ENCODE measurements around the gene GRK5.
"Not testable (repeated sequence)": the region's sequence is repeated elsewhere in the genome, so short reads cannot be mapped to it uniquely, and the experiment has no call there.

GRK5 gene

DNA sequence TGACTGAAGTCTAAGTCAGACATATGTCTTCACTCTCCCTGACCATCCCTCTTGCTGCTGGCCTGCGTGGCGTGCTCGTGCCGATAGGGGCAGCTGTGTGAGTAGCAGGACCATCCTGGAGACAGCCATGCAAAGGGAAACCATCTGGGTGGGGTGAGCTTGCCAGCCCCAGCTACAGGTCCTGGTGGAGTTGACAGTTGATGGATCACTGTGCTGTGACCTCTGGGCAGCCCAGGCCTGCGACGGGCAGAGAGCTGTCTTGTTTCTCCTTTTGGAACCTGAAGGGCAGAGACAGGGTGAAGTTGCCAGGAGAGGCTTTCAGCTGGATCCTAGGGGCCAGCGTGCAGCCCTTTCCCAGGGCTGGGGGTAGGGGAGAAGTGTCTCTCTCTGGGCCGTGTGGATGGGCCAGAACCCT, 44.7 kb downstream of the GRK5 start:
- no peak for FAIRE-seq

DNA sequence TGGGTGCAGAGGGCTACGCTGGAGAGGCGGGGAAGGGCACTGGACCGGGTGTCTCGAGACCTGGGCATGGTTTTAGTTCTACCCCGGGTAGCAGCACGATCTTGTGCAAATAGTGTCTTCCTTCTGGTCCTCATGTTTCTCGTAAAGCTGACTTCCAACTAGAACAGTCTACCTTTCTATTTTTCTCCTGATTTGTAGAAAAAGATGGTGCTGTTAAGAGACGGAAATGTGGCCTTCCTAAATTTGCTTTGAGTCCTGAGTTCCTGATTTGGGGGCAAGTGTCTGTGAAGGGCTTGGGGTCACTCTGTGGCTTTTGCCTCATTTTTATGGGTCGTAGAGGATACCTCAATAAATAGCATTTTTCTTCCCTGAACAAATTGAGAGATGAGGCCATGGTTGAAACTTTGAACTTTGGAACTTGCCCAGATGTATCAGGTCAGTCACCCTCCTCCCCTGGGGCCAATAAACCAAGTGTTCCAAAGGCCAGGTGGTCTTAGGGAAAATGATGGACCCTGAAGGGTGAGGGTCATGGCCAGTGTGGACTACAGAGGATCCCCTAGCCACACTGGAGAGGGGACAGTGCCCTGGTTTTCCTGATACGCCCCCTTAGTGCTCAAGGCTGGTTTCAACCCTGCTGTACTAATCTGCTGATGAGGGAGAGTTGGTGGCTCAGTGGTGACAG, 45.2 kb downstream of the GRK5 start:
- FAIRE-seq, result no peak

GRCh38 chr10:119253433-119254174, 46.2 kb downstream of the GRK5 start:
- FAIRE-seq, result peak; percentile 85

DNA sequence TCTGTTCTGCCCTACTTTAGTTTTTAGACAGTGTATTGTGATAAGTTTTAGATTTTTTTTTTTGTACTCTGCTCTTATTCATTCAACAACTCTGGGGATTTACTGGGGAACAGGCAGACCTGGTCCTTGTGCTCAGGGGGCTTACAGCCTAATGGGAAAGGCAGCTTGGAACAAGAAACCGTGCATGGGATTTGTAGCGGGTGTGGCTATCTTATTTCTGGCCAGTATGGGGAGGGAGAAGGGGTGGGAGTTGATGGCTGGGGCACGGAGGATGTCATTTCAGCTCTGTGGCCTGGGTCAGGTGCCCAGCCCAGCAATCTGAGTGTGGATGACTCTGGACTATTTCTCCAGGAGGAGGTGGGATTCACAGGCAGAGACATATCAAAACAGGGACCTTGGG, 47.0 kb downstream of the GRK5 start:
- FAIRE-seq, result no peak

DNA sequence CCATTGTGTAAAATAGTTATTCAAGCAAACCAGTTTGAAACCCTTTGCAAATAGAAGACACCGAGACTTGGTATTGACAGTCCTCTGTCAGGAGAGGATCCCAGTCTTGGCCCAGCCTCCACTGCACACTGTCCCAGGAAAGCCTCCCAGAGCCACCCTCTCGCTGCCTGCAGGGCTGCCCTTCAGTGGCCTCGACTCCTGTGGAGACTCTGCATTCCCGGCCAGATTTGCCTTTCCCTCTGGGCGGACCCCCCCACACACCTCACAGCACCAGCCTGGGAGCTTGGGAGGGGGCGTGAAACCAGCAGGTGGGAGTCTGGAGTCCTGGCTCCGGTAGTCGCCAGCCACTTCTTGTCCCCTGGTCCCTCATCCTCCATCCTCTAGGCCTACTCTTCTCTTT, 48.7 kb downstream of the GRK5 start:
- no peak for FAIRE-seq

- FAIRE-seq, result no peak
Measured at GRCh38 chr10:119256897-119257296, 49.5 kb downstream of the GRK5 start.

DNA sequence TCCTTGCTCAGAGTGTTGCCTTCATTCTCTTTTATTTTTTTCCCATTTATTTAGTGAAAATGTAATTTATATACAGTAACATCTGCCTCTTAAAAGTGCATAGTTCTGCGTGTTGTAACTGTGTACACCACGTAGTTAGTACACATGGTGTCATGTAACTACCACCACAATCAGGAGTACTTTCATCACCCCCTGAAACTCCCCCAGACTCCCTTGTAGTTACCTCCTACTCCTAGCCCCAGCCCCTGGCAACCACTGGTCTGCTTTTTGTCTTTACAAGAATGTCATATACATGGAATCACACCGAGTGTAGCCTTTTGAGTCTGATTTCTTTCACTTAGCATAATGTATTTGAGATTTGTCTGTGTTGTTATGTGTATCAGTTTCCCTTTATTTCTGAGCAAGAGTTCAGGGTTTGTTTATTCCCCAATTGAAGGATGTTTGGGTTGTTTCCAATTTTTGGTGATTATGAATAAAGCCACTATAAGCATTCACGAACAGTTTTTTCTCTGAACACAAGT, 50.6 kb downstream of the GRK5 start:
- FAIRE-seq, result no peak

GRCh38 chr10:119259345-119259744, 52.0 kb downstream of the GRK5 start:
- no peak for FAIRE-seq

DNA sequence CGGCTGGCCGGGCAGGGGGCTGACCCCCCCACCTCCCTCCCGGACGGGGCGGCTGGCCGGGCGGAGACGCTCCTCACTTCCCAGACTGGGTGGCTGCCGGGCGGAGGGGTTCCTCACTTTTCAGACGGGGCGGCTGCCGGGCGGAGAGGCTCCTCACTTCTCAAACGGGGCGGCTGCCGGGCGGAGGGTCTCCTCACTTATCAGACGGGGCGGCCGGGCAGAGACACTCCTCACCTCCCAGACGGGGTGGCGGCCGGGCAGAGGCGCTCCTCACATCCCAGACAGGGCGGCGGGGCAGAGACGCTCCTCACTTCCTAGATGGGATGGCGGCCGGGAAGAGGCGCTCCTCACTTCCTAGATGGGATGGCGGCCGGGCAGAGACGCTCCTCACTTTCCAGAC, 53.6 kb downstream of the GRK5 start:
- not testable (repeated sequence) for FAIRE-seq

DNA sequence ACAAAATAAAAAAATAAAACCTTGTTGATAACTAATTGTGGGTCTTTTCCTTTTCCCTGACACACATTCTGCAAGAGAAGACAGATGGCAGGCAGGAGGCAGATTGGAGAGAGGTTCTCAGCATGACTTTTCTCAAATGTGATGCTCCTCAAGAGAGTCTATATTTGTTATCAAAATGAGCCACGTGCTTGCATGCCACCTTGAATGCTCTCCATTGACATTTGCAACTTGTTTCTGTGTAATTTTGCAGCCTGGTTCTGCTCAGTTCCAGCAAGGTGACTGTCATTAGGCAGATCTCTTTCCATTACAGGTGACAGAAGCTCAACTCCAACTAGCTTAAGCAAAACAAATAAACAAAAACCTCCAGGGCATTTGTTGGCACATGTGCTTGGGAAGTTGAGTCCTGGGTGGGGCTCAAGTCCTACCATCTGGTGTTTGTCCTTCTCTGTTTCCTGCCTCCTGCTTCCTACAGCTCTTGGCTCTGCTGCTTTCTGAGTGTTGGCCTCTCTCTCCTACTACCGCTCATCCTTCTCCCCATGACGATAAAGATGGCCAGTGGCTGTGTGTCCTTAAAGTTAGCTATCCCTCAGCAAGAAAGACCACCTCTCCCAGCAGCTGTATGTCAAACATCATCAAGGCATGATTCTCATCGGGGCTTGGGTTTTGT, 56.7 kb downstream of the GRK5 start:
- FAIRE-seq, result no peak

- FAIRE-seq, result no peak
Measured at GRCh38 chr10:119265691-119266090, 58.3 kb downstream of the GRK5 start.

DNA sequence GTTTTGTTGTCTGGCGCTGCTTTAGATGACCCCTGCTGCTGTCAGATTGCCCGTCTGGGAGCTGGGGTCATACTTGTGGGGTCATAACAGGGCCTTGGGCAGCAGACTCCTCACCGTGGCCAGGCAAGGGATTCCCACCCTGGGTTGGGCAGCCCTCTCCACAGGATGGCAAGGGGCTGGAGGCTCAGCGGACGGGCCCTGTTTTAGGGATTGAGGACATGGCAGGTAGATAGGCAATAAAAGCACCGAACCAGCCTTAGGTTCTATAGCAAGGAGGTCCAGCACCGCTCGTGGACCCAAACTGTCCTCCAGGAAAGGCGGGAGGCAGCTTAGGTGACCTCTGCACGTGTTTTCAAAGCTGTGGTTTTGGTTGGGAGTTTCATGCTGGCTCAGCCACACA, 60.0 kb downstream of the GRK5 start:
- no peak for FAIRE-seq

GRCh38 chr10:119268428-119268827, 61.1 kb downstream of the GRK5 start:
- no peak for FAIRE-seq

- no peak for FAIRE-seq
Measured at GRCh38 chr10:119268871-119269506, 61.6 kb downstream of the GRK5 start.

- FAIRE-seq, result no peak
Measured at GRCh38 chr10:119269737-119270136, 62.4 kb downstream of the GRK5 start.

GRCh38 chr10:119270762-119271366, 63.5 kb downstream of the GRK5 start:
- FAIRE-seq, result no peak

DNA sequence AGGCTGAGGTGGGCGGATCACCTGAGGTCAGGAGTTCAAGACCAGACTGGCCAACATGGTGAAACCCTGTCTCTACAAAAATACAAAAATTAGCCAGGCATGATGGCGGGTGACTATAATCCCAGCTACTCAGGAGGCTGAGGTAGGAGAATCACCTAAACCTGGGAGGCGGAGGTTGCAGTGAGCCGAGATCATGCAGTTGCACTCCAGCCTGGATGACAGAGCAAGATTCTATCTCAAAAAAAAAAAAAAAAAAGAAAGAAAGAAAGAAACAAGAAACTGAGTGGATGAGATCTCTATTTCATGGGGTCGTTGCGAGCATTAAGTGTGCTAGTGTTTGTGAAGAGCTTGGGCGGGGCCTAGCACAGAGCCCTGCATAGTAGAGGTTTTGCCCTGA, 65.0 kb downstream of the GRK5 start:
- FAIRE-seq, result not testable (repeated sequence)

- no peak for FAIRE-seq
Measured at GRCh38 chr10:119272736-119273135, 65.4 kb downstream of the GRK5 start.

GRCh38 chr10:119273413-119273812, 66.0 kb downstream of the GRK5 start:
- FAIRE-seq, result no peak

- no peak for FAIRE-seq
Measured at GRCh38 chr10:119274519-119275045, 67.2 kb downstream of the GRK5 start.

GRCh38 chr10:119275085-119275484, 67.7 kb downstream of the GRK5 start:
- FAIRE-seq, result no peak

GRCh38 chr10:119276194-119276593, 68.8 kb downstream of the GRK5 start:
- FAIRE-seq, result not testable (repeated sequence)
